Left renal pelvis (tissue), 4 donors: ENCODE measurements around the gene WDR59. TPM values are rescaled to one million over a fixed set of nuclear protein-coding genes. Genes with fewer than 3 reads are reported as not detected.
A peak's percentile ranks its signal among the peaks of the same experiment; 100 is the strongest.
"Not testable (repeated sequence)": the region's sequence is repeated elsewhere in the genome, so short reads cannot be mapped to it uniquely, and the experiment has no call there.

Experiments
- DNase-seq, 4 donors: peaks; one replicate each; pipeline ENCODE4 v3.0.0-alpha.2; 2013; ENCODE audit warnings: low read depth in 4 of 4, low spot score in 3 of 4
- polyA plus RNA-seq, 4 donors: library from polyadenylated mRNA; unstranded; fragments of 120-200 nt; gene quantifications; one replicate each; pipeline ENCODE4 v1.2.1, GENCODE V29; 2013; ENCODE audit not compliant: insufficient read length in 4 of 4

WDR59 gene
- polyA plus RNA-seq, 4 donors = 63.1 to 121 (median 84.6) TPM

DNA sequence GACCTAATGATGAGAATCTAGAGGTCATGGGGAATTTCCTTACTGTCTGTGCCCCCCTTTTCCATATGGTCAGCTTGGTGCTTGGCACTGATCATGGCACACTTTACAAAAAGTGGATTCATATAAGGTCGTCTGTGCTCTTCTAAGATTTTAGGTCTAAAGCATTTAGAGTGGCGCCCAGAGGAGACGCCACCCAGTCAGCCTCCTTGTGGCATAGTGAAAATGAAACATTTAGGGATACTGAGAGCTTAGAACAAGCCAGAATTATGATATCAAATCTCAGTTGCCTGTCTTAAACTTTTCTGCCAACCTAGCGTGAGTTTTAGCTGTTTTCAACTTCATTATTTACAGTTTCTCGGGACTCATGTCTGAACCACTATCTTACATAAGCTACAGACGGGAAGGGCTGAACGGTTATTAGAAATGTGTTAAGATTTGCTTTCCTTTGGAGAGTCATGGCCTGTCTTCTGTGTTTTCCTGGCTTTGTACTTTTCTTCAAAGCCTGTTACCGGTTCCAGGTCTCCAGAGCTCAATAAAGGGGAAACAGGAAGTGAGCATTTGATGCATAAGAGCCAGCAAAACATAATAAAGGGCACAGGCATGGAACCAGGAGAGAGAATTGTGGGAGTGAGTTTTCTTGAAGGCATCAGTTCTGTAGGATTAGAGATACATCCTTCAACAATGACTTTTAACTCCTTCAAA lies 27.6 kb upstream of the WDR59 start:
- DNase-seq = no peak

GRCh38 chr16:75011634-75012307 lies 26.8 kb upstream of the WDR59 start:
- no peak for DNase-seq

GRCh38 chr16:75010427-75010826 lies 25.5 kb upstream of the WDR59 start:
- DNase-seq = no peak

DNA sequence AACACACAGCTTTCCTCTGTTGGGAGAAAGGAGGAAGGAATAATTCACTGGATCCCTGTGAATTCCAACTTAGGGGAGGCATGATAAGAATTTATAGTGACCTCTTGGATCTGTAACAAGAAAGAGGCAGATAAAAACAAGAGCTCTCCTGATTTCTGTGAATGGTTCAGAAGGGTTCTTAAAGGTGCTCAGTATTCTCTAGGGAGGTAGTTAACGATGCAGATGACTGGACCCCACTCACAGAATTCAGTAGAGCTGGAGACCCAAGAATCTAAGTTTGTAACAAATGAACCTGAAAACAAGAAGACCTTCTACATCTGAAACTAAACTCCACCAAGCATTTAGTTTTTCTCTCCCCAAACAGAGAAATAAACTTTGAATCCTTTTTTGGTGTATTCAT lies 22.5 kb upstream of the WDR59 start:
- DNase-seq = no peak

DNA sequence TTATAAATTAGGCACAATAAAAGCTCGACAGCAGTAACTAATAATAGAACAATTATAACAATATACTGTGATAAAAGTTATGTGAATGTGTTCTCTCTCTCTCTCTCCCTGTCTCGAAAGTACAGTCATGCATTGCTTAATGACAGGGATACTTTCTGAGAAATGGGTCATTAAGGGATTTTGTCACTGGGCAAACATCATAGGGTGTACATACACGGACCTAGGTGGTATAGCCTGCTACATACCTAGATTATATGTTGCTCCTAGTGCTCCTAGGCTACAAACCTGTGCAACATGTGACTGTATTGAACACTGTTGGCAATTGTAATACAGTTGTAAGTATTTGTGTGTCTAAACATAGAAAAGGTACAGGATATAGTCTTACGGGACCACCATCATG lies 20.8 kb upstream of the WDR59 start:
- DNase-seq = no peak

DNA sequence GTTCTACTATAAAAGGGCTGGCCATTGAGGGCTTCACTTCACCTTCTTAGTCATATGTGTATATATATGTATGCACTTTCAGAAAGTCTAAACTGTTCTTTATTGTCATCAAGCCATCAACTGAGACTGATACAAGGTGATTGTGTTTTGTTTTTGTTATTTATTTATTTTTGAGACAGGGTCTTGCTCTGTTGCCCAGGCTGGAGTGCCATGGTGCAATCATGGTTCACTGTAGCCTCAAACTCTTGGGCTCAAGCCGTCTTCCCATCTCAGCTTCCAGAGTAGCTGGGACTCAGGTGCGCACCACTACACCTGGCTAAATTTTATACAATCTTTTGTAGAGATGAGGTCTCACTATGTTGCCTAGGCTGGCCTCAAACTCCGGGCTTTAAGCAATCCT lies 19.5 kb upstream of the WDR59 start:
- DNase-seq = no peak

DNA sequence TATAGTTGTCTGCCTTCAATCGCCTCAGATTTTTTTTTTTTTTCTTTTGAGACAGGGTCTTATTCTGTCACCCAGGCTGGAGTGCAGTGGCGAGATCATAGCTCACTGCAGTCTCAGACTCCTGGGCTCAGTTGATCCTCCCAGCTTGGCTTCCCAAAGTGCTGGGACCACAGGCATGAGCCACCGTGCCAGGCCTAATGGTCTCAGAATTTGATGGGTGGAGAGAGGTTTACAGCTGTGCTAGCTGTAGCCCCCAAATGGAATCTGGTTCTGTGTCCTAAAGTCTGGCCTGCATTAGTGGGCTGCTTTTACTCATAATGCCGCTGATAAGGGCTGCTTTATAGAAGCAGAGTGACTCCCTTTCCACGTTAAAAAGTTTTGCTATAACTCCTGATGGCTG lies 19.0 kb upstream of the WDR59 start:
- DNase-seq = no peak

- no peak for DNase-seq
Measured at GRCh38 chr16:75002474-75002873, 17.6 kb upstream of the WDR59 start.

GRCh38 chr16:75000481-75001081 lies 15.7 kb upstream of the WDR59 start:
- DNase-seq = no peak

GRCh38 chr16:74999609-75000480 lies 14.9 kb upstream of the WDR59 start:
- no peak for DNase-seq

- no peak for DNase-seq
Measured at GRCh38 chr16:74999219-74999608, 14.3 kb upstream of the WDR59 start.

- DNase-seq = peak in 2 of 4 donors; percentile 68 to 75
Measured at GRCh38 chr16:74998481-74999218, 13.7 kb upstream of the WDR59 start, which contains the start of gene ZNRF1. TSS of gene ZNRF1 (plus strand) at chr16:74999024. CDS start at chr16:74999672, 648 bp downstream.

DNA sequence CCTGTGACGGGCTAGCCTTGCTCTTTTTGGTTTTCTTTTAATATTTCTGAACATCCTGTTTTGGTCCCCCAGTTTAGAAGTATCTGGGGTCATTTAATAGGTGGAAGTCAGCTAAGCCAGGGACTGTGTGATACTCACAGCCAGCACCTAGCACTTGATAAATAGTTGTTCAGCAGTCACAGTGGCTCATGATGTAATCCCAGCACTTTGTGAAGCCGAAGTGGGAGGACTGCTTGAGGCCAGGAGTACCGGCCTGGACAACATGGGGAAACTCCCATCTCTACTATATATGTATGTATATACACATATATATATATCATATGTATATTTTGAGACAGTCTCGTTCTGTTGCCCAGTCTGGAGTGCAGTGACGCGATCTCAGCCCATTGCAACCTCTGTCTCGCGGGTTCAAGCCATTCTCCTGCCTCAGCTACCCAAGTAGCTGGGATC lies 12.1 kb upstream of the WDR59 start:
- DNase-seq = no peak

DNA sequence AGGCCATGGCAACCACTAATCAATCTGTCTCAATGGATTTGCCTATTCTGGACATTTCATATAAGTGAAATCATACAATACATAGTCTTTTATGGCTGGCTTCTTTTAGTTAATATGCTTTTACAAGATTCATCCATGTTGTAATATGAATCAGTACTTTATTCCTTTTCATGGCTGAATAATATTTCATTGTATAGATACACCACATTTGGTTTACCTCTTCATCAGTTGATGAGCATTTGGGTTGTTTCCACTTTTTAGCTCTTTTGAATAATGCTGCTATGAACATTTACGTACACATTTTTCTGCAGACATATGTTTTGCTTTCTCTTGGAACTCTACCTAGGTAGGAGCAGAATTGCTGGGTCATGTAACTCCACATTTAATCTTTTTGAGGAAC lies 11.1 kb upstream of the WDR59 start:
- DNase-seq = no peak

GRCh38 chr16:74991593-74992403 lies 6.9 kb upstream of the WDR59 start:
- no peak for DNase-seq

GRCh38 chr16:74991268-74991592 lies 6.3 kb upstream of the WDR59 start:
- no peak for DNase-seq

- no peak for DNase-seq
Measured at GRCh38 chr16:74990832-74991231, 5.9 kb upstream of the WDR59 start.

DNA sequence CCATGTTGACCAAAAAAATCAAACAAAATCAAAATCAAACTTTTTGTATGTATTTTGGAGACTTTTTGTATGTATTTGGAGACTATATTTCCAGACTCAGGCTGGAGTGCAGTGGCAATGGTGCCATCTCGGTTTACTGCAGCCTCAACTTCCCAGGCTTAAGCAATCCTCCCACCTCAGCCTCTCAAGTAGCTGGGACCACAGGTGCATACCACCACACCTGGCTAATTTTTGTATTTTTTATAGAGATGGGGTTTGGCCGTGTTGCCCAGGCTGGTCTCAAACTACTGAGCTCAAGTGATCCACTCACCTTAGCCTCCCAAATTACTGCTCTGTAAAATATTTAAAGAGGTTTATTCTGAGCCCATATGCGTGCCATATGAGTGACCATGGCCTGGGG lies 4.9 kb upstream of the WDR59 start:
- not testable (repeated sequence) for DNase-seq

DNA sequence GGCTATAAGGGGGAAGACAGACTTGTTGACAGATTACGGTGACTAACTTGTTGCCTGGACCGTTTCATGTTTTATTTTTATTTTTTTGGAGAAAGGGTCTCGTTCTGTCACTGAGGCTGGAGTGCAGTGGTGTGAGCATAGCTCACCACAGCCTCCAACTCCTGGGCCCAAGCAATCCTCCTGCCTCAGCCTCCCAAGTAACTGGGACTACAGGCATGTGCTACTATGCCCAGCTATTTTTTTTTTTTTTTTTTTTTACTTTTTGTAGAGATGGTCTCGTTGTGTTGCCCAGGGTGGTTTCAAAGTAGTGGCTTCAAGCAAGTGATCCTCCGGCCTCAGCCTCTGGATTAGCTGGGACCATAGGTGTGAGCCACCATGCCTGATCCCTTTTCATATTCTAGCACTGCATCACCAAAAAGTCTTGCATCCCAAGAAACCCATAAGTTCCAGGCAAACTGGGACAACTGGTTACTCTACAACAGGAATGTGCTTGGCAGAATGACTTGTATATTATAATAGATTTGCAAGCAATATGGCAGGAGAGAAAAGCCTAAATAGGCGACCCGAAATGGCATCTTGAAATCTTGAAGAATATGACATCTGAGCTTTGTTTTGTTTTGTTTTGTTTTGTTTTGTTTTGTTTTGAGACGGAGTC lies 2.2 kb upstream of the WDR59 start:
- DNase-seq = no peak
